ENCODE measurements around the gene PPA1. TPM values are rescaled to one million over a fixed set of nuclear protein-coding genes. Genes with fewer than 3 reads are reported as not detected.

Gene PPA1
- polyA plus RNA-seq, 1 donor from 2014 or later = 402 TPM

GRCh38 chr10:70206762-70207161, 26.5 kb downstream of the PPA1 start:
- H3F3A ChIP-seq (ENCODE audit: insufficient read depth, low read length, poor library complexity, severe bottlenecking) = no peaks in the 10 kb centered on the region
- no peak overlapping the region for H2AFZ ChIP-seq (ENCODE audit: low read depth, low read length)
- no peaks in the 10 kb centered on the region for H3K9me3 ChIP-seq (ENCODE audit: low read length)
- no peaks in the 10 kb centered on the region for H4K20me1 ChIP-seq (ENCODE audit: insufficient read depth)
- no peak overlapping the region for H3K27ac ChIP-seq (ENCODE audit: low read length)
- H3K27me3 ChIP-seq (ENCODE audit: insufficient read depth, low read depth, low read length) = no peaks in the 10 kb centered on the region
- H3K4me2 ChIP-seq (ENCODE audit: low read length) = no peak overlapping the region
- H3K36me3 ChIP-seq (ENCODE audit: insufficient read depth, low read length) = peaks cover 7% of the 10 kb centered on the region
- no peak overlapping the region for H3K4me3 ChIP-seq (ENCODE audit: low read length)
- H3K9me2 ChIP-seq (ENCODE audit: insufficient read depth, low read length) = no peaks in the 10 kb centered on the region
- TF ChIP-seq CTCF (IDR thresholded peaks at IDR 0.05; ENCODE audit: poor library complexity, severe bottlenecking) (no peak), TAF1 (IDR thresholded peaks at IDR 0.05; ENCODE audit: low read depth) (no peak), EP300 (conservative IDR thresholded peaks at IDR 0.05; ENCODE audit: poor library complexity, severe bottlenecking) (no peak), POLR2AphosphoS5 (IDR thresholded peaks at IDR 0.05) (no peak), MXI1 (conservative IDR thresholded peaks at IDR 0.05; ENCODE audit: poor library complexity, severe bottlenecking) (no peak), REST (IDR thresholded peaks at IDR 0.05; ENCODE audit: borderline replicate concordance) (no peak), RAD21 (conservative IDR thresholded peaks at IDR 0.05) (no peak), EZH2 (IDR thresholded peaks at IDR 0.05; ENCODE audit: borderline replicate concordance, insufficient read depth, low read length, poor library complexity, severe bottlenecking) (no peak), SMC3 (conservative IDR thresholded peaks at IDR 0.05; ENCODE audit: poor library complexity) (no peak)
- H3K79me2 ChIP-seq (replicated peaks; ENCODE audit: insufficient read depth, low read length) = no peaks in the 10 kb centered on the region
- no peak overlapping the region for H3K9ac ChIP-seq (ENCODE audit: low read length)

GRCh38 chr10:70201105-70201504, 32.1 kb downstream of the PPA1 start:
- Histone ChIP-seq H3K4me2 (ENCODE audit: low read length) (no peak overlapping the region), H4K20me1 (ENCODE audit: insufficient read depth) (no peaks in the 10 kb centered on the region), H2AFZ (ENCODE audit: low read depth, low read length) (no peak overlapping the region), H3K79me2 (replicated peaks; ENCODE audit: insufficient read depth, low read length) (no peaks in the 10 kb centered on the region), H3F3A (ENCODE audit: insufficient read depth, low read length, poor library complexity, severe bottlenecking) (no peaks in the 10 kb centered on the region), H3K9me3 (ENCODE audit: low read length) (no peaks in the 10 kb centered on the region), H3K9ac (ENCODE audit: low read length) (no peak overlapping the region), H3K27me3 (ENCODE audit: insufficient read depth, low read depth, low read length) (no peaks in the 10 kb centered on the region), H3K36me3 (ENCODE audit: insufficient read depth, low read length) (peaks cover 26% of the 10 kb centered on the region), H3K9me2 (ENCODE audit: insufficient read depth, low read length) (no peaks in the 10 kb centered on the region), H3K27ac (ENCODE audit: low read length) (no peak overlapping the region), H3K4me3 (ENCODE audit: low read length) (no peak overlapping the region)
- TF ChIP-seq EP300 (conservative IDR thresholded peaks at IDR 0.05; ENCODE audit: poor library complexity, severe bottlenecking) (no peak), POLR2AphosphoS5 (IDR thresholded peaks at IDR 0.05) (no peak), MXI1 (conservative IDR thresholded peaks at IDR 0.05; ENCODE audit: poor library complexity, severe bottlenecking) (no peak), SMC3 (conservative IDR thresholded peaks at IDR 0.05; ENCODE audit: poor library complexity) (no peak), REST (IDR thresholded peaks at IDR 0.05; ENCODE audit: borderline replicate concordance) (no peak)

Measured in neural cell (in vitro differentiated cells).